Measurements from ENCODE around the gene TMEM208. TPM values are rescaled to one million over a fixed set of nuclear protein-coding genes. Genes with fewer than 3 reads are reported as not detected.

Gene TMEM208
- total RNA-seq, 1 experiment from 2014 or later: 48.4 TPM

DNA sequence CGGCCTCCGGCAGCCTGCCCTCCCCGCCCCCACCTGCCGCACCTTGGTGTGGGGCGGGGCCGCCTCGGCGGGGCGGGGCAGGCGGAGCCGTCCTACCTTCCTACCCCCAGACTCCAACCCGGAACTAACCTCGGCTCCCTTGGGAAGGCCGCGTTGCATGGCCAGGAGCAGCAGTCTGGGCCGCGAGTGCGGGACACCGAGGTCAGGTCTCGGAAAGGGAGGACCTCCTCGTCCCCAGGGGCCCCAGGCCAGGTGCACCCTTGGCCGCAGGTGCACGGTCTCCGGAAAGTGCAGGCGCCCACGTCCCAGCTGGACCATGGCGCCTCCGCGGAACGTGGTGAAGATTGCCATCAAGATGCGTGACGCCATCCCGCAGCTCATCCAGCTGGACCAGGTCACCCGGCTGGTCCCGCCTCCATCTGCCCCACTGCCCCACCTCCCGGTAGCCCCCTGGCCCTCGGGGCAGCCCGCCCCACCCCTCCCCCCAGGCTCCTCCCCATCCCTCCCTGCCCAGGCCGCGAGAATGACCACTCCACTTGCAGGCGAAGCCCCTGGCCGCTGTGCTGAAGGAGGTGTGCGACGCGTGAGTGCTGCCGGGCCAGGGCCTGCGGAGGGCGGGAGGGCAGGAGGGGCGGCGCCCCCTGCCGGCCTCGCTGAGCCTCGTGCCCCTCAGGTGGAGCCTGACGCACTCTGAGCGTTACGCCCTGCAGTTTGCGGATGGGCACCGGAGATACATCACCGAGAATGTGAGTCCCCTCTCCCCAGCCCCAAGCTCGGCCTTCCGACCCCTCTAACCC lies 27.7 kb upstream of the TMEM208 start, which contains the start of gene ELMO3 (continued):
- TF ChIP-seq, protein P1, sequence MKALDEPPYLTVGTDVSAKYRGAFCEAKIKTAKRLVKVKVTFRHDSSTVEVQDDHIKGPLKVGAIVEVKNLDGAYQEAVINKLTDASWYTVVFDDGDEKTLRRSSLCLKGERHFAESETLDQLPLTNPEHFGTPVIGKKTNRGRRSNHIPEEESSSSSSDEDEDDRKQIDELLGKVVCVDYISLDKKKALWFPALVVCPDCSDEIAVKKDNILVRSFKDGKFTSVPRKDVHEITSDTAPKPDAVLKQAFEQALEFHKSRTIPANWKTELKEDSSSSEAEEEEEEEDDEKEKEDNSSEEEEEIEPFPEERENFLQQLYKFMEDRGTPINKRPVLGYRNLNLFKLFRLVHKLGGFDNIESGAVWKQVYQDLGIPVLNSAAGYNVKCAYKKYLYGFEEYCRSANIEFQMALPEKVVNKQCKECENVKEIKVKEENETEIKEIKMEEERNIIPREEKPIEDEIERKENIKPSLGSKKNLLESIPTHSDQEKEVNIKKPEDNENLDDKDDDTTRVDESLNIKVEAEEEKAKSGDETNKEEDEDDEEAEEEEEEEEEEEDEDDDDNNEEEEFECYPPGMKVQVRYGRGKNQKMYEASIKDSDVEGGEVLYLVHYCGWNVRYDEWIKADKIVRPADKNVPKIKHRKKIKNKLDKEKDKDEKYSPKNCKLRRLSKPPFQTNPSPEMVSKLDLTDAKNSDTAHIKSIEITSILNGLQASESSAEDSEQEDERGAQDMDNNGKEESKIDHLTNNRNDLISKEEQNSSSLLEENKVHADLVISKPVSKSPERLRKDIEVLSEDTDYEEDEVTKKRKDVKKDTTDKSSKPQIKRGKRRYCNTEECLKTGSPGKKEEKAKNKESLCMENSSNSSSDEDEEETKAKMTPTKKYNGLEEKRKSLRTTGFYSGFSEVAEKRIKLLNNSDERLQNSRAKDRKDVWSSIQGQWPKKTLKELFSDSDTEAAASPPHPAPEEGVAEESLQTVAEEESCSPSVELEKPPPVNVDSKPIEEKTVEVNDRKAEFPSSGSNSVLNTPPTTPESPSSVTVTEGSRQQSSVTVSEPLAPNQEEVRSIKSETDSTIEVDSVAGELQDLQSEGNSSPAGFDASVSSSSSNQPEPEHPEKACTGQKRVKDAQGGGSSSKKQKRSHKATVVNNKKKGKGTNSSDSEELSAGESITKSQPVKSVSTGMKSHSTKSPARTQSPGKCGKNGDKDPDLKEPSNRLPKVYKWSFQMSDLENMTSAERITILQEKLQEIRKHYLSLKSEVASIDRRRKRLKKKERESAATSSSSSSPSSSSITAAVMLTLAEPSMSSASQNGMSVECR (CRISPR knock-in tag; IDR thresholded peaks at IDR 0.05; ENCODE audit: borderline replicate concordance): peak; percentile 53; the same call in 1 of the 2 replicates
- no peak for TF ChIP-seq ESRRA (CRISPR knock-in tag; IDR thresholded peaks at IDR 0.05; ENCODE audit: borderline replicate concordance)
- no peak for TF ChIP-seq ZBTB43 (CRISPR knock-in tag; IDR thresholded peaks at IDR 0.05)
- no peak for TF ChIP-seq ZBTB21 (CRISPR knock-in tag; IDR thresholded peaks at IDR 0.05; ENCODE audit: borderline replicate concordance)
- TF ChIP-seq ZSCAN18 (CRISPR knock-in tag; IDR thresholded peaks at IDR 0.05): no peak
- TF ChIP-seq ZNF416 (CRISPR knock-in tag; IDR thresholded peaks at IDR 0.05): peak; percentile 90
- TF ChIP-seq TEAD4 (CRISPR knock-in tag; IDR thresholded peaks at IDR 0.05): no peak
- TF ChIP-seq SP1 (CRISPR knock-in tag; conservative IDR thresholded peaks at IDR 0.05): peak; percentile 14; the same call in 1 of the 2 replicates
- TF ChIP-seq, protein P2, sequence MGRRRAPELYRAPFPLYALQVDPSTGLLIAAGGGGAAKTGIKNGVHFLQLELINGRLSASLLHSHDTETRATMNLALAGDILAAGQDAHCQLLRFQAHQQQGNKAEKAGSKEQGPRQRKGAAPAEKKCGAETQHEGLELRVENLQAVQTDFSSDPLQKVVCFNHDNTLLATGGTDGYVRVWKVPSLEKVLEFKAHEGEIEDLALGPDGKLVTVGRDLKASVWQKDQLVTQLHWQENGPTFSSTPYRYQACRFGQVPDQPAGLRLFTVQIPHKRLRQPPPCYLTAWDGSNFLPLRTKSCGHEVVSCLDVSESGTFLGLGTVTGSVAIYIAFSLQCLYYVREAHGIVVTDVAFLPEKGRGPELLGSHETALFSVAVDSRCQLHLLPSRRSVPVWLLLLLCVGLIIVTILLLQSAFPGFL (CRISPR knock-in tag; IDR thresholded peaks at IDR 0.05; ENCODE audit: borderline replicate concordance): no peak
- TF ChIP-seq FOXK1 (CRISPR knock-in tag; IDR thresholded peaks at IDR 0.05): peak; percentile 63; the same call in 1 of the 2 replicates
- TF ChIP-seq, protein P3, sequence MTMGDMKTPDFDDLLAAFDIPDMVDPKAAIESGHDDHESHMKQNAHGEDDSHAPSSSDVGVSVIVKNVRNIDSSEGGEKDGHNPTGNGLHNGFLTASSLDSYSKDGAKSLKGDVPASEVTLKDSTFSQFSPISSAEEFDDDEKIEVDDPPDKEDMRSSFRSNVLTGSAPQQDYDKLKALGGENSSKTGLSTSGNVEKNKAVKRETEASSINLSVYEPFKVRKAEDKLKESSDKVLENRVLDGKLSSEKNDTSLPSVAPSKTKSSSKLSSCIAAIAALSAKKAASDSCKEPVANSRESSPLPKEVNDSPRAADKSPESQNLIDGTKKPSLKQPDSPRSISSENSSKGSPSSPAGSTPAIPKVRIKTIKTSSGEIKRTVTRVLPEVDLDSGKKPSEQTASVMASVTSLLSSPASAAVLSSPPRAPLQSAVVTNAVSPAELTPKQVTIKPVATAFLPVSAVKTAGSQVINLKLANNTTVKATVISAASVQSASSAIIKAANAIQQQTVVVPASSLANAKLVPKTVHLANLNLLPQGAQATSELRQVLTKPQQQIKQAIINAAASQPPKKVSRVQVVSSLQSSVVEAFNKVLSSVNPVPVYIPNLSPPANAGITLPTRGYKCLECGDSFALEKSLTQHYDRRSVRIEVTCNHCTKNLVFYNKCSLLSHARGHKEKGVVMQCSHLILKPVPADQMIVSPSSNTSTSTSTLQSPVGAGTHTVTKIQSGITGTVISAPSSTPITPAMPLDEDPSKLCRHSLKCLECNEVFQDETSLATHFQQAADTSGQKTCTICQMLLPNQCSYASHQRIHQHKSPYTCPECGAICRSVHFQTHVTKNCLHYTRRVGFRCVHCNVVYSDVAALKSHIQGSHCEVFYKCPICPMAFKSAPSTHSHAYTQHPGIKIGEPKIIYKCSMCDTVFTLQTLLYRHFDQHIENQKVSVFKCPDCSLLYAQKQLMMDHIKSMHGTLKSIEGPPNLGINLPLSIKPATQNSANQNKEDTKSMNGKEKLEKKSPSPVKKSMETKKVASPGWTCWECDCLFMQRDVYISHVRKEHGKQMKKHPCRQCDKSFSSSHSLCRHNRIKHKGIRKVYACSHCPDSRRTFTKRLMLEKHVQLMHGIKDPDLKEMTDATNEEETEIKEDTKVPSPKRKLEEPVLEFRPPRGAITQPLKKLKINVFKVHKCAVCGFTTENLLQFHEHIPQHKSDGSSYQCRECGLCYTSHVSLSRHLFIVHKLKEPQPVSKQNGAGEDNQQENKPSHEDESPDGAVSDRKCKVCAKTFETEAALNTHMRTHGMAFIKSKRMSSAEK (CRISPR knock-in tag; IDR thresholded peaks at IDR 0.05; ENCODE audit: borderline replicate concordance): peak; percentile 60; the same call in 1 of the 2 replicates
- peak; percentile 25; the same call in 1 of the 2 replicates for TF ChIP-seq PRRX2 (CRISPR knock-in tag; IDR thresholded peaks at IDR 0.05)
- TF ChIP-seq ZNF317 (CRISPR knock-in tag; IDR thresholded peaks at IDR 0.05; ENCODE audit: borderline replicate concordance, low read depth): 0 out of 2 replicates have a peak, but pooled peaks have one; percentile 18
- no peak for TF ChIP-seq NR3C1 (CRISPR knock-in tag; conservative IDR thresholded peaks at IDR 0.05; ENCODE audit: low read depth)

All from WTC11 (cell line).